Lung (tissue), 12 donors: ENCODE results near the gene APOC4. TPM values are rescaled to one million over a fixed set of nuclear protein-coding genes. Genes with fewer than 3 reads are reported as not detected.

ENCODE experiments used
- ATAC-seq: fragments of 200-7000 bp; cut with Tn5 transposase; one replicate; pipeline ENCODE4 v1.9.1; 2020; ENCODE audit warnings: moderate number of reproducible peaks; ENCODE audit not compliant: insufficient read depth, low FRiP score
- DNase-seq, 3 donors: peaks; one replicate each; pipeline ENCODE4 v3.0.0-alpha.2; 2013 to 2017
- H3K27ac ChIP-seq, 2 donors: one replicate each; pipeline ENCODE4 v1.5.1; 2013; ENCODE audit warnings: mild to moderate bottlenecking in 2 of 2, moderate library complexity in 2 of 2, control low read depth in 1 of 2, inconsistent platforms in 1 of 2, low read depth in 1 of 2, low read length in 1 of 2
- H3K27me3 ChIP-seq, 3 donors: one replicate each; pipeline ENCODE4 v1.5.1; 2013; ENCODE audit warnings: low read length in 2 of 3; ENCODE audit not compliant: control insufficient read depth in 3 of 3, insufficient read depth in 3 of 3
- H3K36me3 ChIP-seq, 4 donors: one replicate each; pipeline ENCODE4 v1.5.1; 2013; ENCODE audit warnings: low read length in 4 of 4, mild to moderate bottlenecking in 1 of 4, moderate library complexity in 1 of 4; ENCODE audit not compliant: control insufficient read depth in 4 of 4, insufficient read depth in 4 of 4
- H3K4me1 ChIP-seq, 5 donors: one replicate each; pipeline ENCODE4 v1.5.1; 2013; ENCODE audit warnings: low read length in 5 of 5, mild to moderate bottlenecking in 2 of 5, moderate library complexity in 1 of 5; ENCODE audit not compliant: control insufficient read depth in 5 of 5, insufficient read depth in 5 of 5
- H3K4me3 ChIP-seq: one replicate; pipeline ENCODE4 v1.5.1; 2013; ENCODE audit warnings: mild to moderate bottlenecking, control low read depth, moderate library complexity
- H3K9ac ChIP-seq, 2 donors: one replicate each; pipeline ENCODE4 v1.5.1; 2013; ENCODE audit warnings: low read length in 2 of 2, control low read depth in 1 of 2; ENCODE audit not compliant: insufficient read depth in 1 of 2
- H3K9me3 ChIP-seq, 4 donors: one replicate each; pipeline ENCODE4 v1.5.1; 2013; ENCODE audit warnings: low read length in 3 of 4, mild to moderate bottlenecking in 1 of 4, moderate library complexity in 1 of 4; ENCODE audit not compliant: control insufficient read depth in 4 of 4, insufficient read depth in 3 of 4
- CTCF ChIP-seq: IDR thresholded peaks from 2 replicates; pipeline ENCODE4 v1.5.1; 2012; ENCODE audit warnings: mild to moderate bottlenecking; ENCODE audit errors: control extremely low read depth, extremely low read depth
- WGBS, 2 donors: extraction: QIAGEN DNeasy Blood & Tissue Kit; methylation state at CpG; one replicate each; pipeline ENCODE4 v1.1.7; 2013; 5-methylcytosine and 5-hydroxymethylcytosine counted together
- polyA plus RNA-seq, 2 donors: library from polyadenylated mRNA; stranded (reverse); fragments of 200-250 nt; gene quantifications; one replicate each; pipeline ENCODE4 v1.2.1, GENCODE V29; 2013
- total RNA-seq, 2 donors: library from RNA; depleted of rRNA in 1 of 2; stranded (reverse); fragments of >200 nt in 1 of 2; gene quantifications; one replicate each; pipeline ENCODE4 v1.2.1, GENCODE V29; 2014 to 2021
- donor health status: control.
- donor health status: control.
- donor health status: Bipolar disorder and iron deficiency.
- donor health status: healthy.
- donor health status: DM: yes; HTN: yes; CAD: no.

Gene APOC4
- total and polyA plus RNA-seq, 4 donors: 0.98 TPM; not detected in 3

- H3K27me3 ChIP-seq: no peaks in the 10 kb centered on the region
- no peaks in the 10 kb centered on the region for H3K9me3 ChIP-seq
- ATAC-seq: no peak
- H3K4me1 ChIP-seq: peaks cover 0 to 24% (median 6%) of the 10 kb centered on the region in 5 donors
- WGBS, 2 donors: 58 to 68% methylated on average over 13 of the region's 13 CpGs
- peak; percentile 77 to 89 (median 88) for DNase-seq
- peaks cover 0 to 5% (median 4%) of the 10 kb centered on the region in 4 donors for H3K36me3 ChIP-seq
- no peak overlapping the region for H3K9ac ChIP-seq
- no peak overlapping the region for H3K4me3 ChIP-seq
- H3K27ac ChIP-seq: no peak overlapping the region
- TF ChIP-seq CTCF: peak; percentile 64
Observed at GRCh38 chr19:44951179-44952159, 9.4 kb downstream of the APOC4 start.

- peak overlapping the region; percentile 84 to 98 for H3K27ac ChIP-seq
- no peaks in the 10 kb centered on the region for H3K27me3 ChIP-seq
- ATAC-seq (no peak), DNase-seq (no peak)
- WGBS, 2 donors: 30 to 41% methylated on average over 13 of the region's 13 CpGs
- peaks cover 0 to 26% (median 6%) of the 10 kb centered on the region in 5 donors for H3K4me1 ChIP-seq
- H3K4me3 ChIP-seq: peak overlapping the region; percentile 59
- TF ChIP-seq CTCF: no peak
- peak overlapping the region; percentile 52 to 95 for H3K9ac ChIP-seq
- H3K36me3 ChIP-seq: peaks cover 0 to 5% (median 4%) of the 10 kb centered on the region in 4 donors
- no peaks in the 10 kb centered on the region for H3K9me3 ChIP-seq
Observed at GRCh38 chr19:44954278-44954648, 12.2 kb downstream of the APOC4 start.

- no peaks in the 10 kb centered on the region for H3K9me3 ChIP-seq
- WGBS, 2 donors: 0% methylated on average over 49 to 65 of the region's 65 CpGs
- ATAC-seq (peak; percentile 97), DNase-seq (peak; percentile 97 to 99 (median 98))
- no peak for TF ChIP-seq CTCF
- H3K4me1 ChIP-seq: peaks cover 0 to 26% (median 6%) of the 10 kb centered on the region in 5 donors
- H3K27ac ChIP-seq: peak within 1 kb of the TSS; percentile 84 to 98
- peak within 1 kb of the TSS; percentile 100 for H3K4me3 ChIP-seq
- H3K27me3 ChIP-seq: no peaks in the 10 kb centered on the region
- peak within 1 kb of the TSS; percentile 88 to 95 for H3K9ac ChIP-seq
- peaks cover 0 to 5% (median 4%) of the 10 kb centered on the region in 4 donors for H3K36me3 ChIP-seq
Observed at GRCh38 chr19:44954649-44955504, 12.8 kb downstream of the APOC4 start, which contains the start of gene CLPTM1. TSS of gene CLPTM1 (plus strand) at chr19:44955380. CDS start at chr19:44955396, 16 bp downstream.
